Endothelial cell of umbilical vein (primary cell): Measurements from ENCODE around the gene TPO. TPM values are rescaled to one million over a fixed set of nuclear protein-coding genes. Genes with fewer than 3 reads are reported as not detected.
"Not testable (repeated sequence)": the region's sequence is repeated elsewhere in the genome, so short reads cannot be mapped to it uniquely, and the experiment has no call there.

Experiments
- BruUV-seq: library from RNA; stranded (reverse); fragments of 400-500 nt; replicated peaks from 2 replicates; lab custom pipeline; 2021; lab: Mats Ljungman, UMichigan
- CTCF ChIA-PET: fragments of 300-600, 350-600 bp; sonication (Branson Sonifier 250); formaldehyde crosslinking; loops from one replicate; lab custom pipeline; 2021; ENCODE audit warnings: antibody characterized with exemption, inconsistent platforms; lab: Charles Lee
- POLR2A ChIA-PET: fragments of 300-600, 350-600 bp; sonication (Branson Sonifier 250); formaldehyde crosslinking; loops from one replicate; lab custom pipeline; 2021; ENCODE audit warnings: antibody characterized with exemption, inconsistent platforms; lab: Charles Lee
- DNase-seq: peaks from one replicate; pipeline ENCODE4 v3.0.0-alpha.2; 2011; ENCODE audit warnings: low read depth, low spot score
- FAIRE-seq: peaks from 2 replicates; lab custom pipeline; 2011; peaks lifted over from hg19 to GRCh38; lab: Jason Lieb, UNC
- H2AFZ ChIP-seq: 2 replicates; pipeline ENCODE4 v1.6.0; 2012; ENCODE audit warnings: low read depth, low read length, control low read depth, inconsistent platforms
- H3K27ac ChIP-seq: 2 replicates; pipeline ENCODE4 v1.5.1; 2011; ENCODE audit warnings: low read depth, mild to moderate bottlenecking, control low read depth, low read length, moderate library complexity; ENCODE audit not compliant: insufficient read depth
- H3K27me3 ChIP-seq, 2 experiments: 2 replicates each; pipeline versions ENCODE4 v1.6.0 to v1.6.1; 2011; ENCODE audit warnings: low read length in 2 of 2, mixed read lengths in 1 of 2; ENCODE audit not compliant: control insufficient read depth in 2 of 2, insufficient read depth in 2 of 2
- H3K36me3 ChIP-seq, 2 experiments: 2 replicates in 1 of 2; 3 replicates in 1 of 2; pipeline ENCODE4 v1.5.1; 2011; ENCODE audit warnings: low read length in 2 of 2, mild to moderate bottlenecking in 1 of 2, moderate library complexity in 1 of 2; ENCODE audit not compliant: control insufficient read depth in 2 of 2, insufficient read depth in 2 of 2; ENCODE audit errors: extremely low read depth in 1 of 2
- H3K4me1 ChIP-seq: 3 replicates; pipeline ENCODE4 v1.5.1; 2011; ENCODE audit warnings: mild to moderate bottlenecking, low read length; ENCODE audit not compliant: control insufficient read depth, insufficient read depth; ENCODE audit errors: extremely low read depth
- H3K4me2 ChIP-seq: 2 replicates; pipeline ENCODE4 v1.6.1; 2011; ENCODE audit warnings: low read length, control low read depth, mixed read lengths; ENCODE audit not compliant: insufficient read depth
- H3K4me3 ChIP-seq, 3 experiments: fragments of 200-600 bp in 1 of 3; sonication (generic), shearing (Covaris generic) in 1 of 3; replicated peaks in 1 of 3; 2 replicates each; pipeline ENCODE4 v1.5.1; 2011 to 2016; ENCODE audit warnings: control low read depth in 3 of 3, low read length in 3 of 3, mild to moderate bottlenecking in 2 of 3, inconsistent platforms in 1 of 3, low read depth in 1 of 3, moderate library complexity in 1 of 3; ENCODE audit not compliant: insufficient read depth in 1 of 3
- H3K79me2 ChIP-seq: 2 replicates; pipeline ENCODE4 v1.6.0; 2012; ENCODE audit warnings: low read length, inconsistent platforms; ENCODE audit not compliant: control insufficient read depth, insufficient read depth
- H3K9ac ChIP-seq: replicated peaks from 2 replicates; pipeline ENCODE3; 2011; ENCODE audit warnings: low read length, control low read depth; ENCODE audit not compliant: insufficient read depth; ENCODE audit errors: extremely low read depth
- H3K9me1 ChIP-seq: replicated peaks from 3 replicates; pipeline ENCODE4 v1.6.0; 2011; ENCODE audit warnings: mild to moderate bottlenecking, low read length; ENCODE audit not compliant: control insufficient read depth, insufficient read depth; ENCODE audit errors: extremely low read depth
- H3K9me3 ChIP-seq: replicated peaks from 2 replicates; pipeline ENCODE4 v1.5.1; 2012; ENCODE audit warnings: low read length, inconsistent platforms; ENCODE audit not compliant: control insufficient read depth, insufficient read depth
- H4K20me1 ChIP-seq: replicated peaks from 2 replicates; pipeline ENCODE3; 2011; ENCODE audit warnings: mild to moderate bottlenecking, low read length; ENCODE audit not compliant: control insufficient read depth, insufficient read depth; ENCODE audit errors: extremely low read depth
- EZH2 ChIP-seq: IDR thresholded peaks from 2 replicates; pipeline ENCODE4 v1.6.1; 2012; ENCODE audit warnings: borderline replicate concordance, low read depth, mild to moderate bottlenecking, moderate library complexity, low read length, inconsistent platforms; ENCODE audit not compliant: severe bottlenecking
- FOS ChIP-seq: IDR thresholded peaks from 2 replicates; pipeline ENCODE4 v1.6.1; 2011; ENCODE audit warnings: mild to moderate bottlenecking, low read length, moderate library complexity, borderline replicate concordance; ENCODE audit not compliant: insufficient read depth
- GATA2 ChIP-seq: IDR thresholded peaks from 2 replicates; pipeline ENCODE4 v1.7.0; 2011; ENCODE audit warnings: low read depth, mild to moderate bottlenecking, moderate library complexity, mixed read lengths, low read length; ENCODE audit not compliant: insufficient read length, insufficient read depth
- JUN ChIP-seq: IDR thresholded peaks from 2 replicates; pipeline ENCODE4 v1.6.1; 2011; ENCODE audit warnings: borderline replicate concordance, low read depth; ENCODE audit not compliant: insufficient read length, insufficient read depth
- MYC ChIP-seq: IDR thresholded peaks from one replicate; pipeline ENCODE4 v1.6.1; 2011; ENCODE audit warnings: mild to moderate bottlenecking, low read depth, low read length
- POLR2A ChIP-seq: IDR thresholded peaks from 2 replicates; pipeline ENCODE4 v1.6.1; 2012; ENCODE audit warnings: low read depth, mild to moderate bottlenecking, control low read depth, low read length
- POLR2AphosphoS5 ChIP-seq: IDR thresholded peaks from 2 replicates; pipeline ENCODE4 v1.6.1; 2012; ENCODE audit warnings: low read depth, mild to moderate bottlenecking, control low read depth, low read length, moderate library complexity; ENCODE audit not compliant: insufficient read depth
- dilution Hi-C: fragments of 300-500 bp; cut with MboI; formaldehyde crosslinking; loops from one replicate; pipeline ENCODE4 v1.15.0; 2019; ENCODE audit warnings: low sequenced_read_pairs; ENCODE audit not compliant: extremely low pct_ligation_motif_present
- intact Hi-C: fragments of 100-400 bp; cut with micrococcal nuclease; formaldehyde crosslinking; loops from one replicate; pipeline ENCODE4 v1.10.0; 2022
- polyA plus RNA-seq, 4 experiments: library from polyadenylated mRNA; depleted of rRNA in 3 of 4; stranded (reverse) in 3 of 4; unstranded in 1 of 4; fragments of >200 nt; gene quantifications; 2 replicates each; pipeline versions ENCODE4 v1.2.1 to v1.2.3, GENCODE V29; 2011 to 2012; ENCODE audit warnings: missing spikeins in 1 of 4
- total RNA-seq: library from RNA; stranded (reverse); gene quantifications from 2 replicates; pipeline ENCODE4 v1.2.3, GENCODE V29; 2021
- TF ChIP-seq, protein P1 (sequence below): IDR thresholded peaks from 2 replicates; pipeline ENCODE4 v1.6.1; 2011; ENCODE audit not compliant: insufficient read depth, insufficient read length
- TF ChIP-seq, protein P2 (sequence below), 2 donors: IDR thresholded peaks; 1 replicate in 1 of 2; 2 replicates in 1 of 2; pipeline ENCODE4 v1.5.1; 2011; ENCODE audit warnings: low read length in 2 of 2, mild to moderate bottlenecking in 2 of 2, moderate library complexity in 2 of 2, control low read depth in 1 of 2, inconsistent platforms in 1 of 2, low read depth in 1 of 2; ENCODE audit not compliant: insufficient read depth in 1 of 2; ENCODE audit errors: extremely low read depth in 1 of 2

TPO gene
- total and polyA plus RNA-seq, 2 donors (not counting 3 experiments of a cell fraction or from before 2014, with no cell fraction given): not detected

DNA sequence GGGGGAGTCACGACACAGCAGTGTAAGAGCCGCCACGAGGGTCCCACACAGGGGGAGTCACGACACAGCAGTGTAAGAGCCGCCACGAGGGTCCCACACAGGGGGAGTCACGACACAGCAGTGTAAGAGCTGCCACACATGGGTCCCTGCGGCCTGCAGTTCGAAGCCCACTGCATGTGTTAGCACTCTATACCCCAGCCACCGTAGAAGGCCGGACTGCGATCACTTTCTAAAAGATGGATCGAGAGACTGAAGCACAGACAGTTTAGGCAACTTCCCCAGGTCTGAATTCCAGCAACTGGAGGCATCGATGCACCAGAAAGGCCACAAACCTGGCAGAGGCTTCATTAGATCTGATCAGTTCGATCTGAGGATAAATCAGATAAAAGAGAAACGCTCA is 77.1 kb downstream of the TPO start:
- POLR2A ChIA-PET, H3K9me1 ChIP-seq, H3K27me3 ChIP-seq, H3K4me1 ChIP-seq, H2AFZ ChIP-seq, H3K4me2 ChIP-seq, H3K27ac ChIP-seq, H3K9ac ChIP-seq, DNase-seq, BruUV-seq, H3K4me3 ChIP-seq, H3K9me3 ChIP-seq, H3K79me2 ChIP-seq, intact Hi-C loops, CTCF ChIA-PET, FAIRE-seq, H4K20me1 ChIP-seq, H3K36me3 ChIP-seq, dilution Hi-C loops: not testable (repeated sequence)

- DNase-seq (no peak), FAIRE-seq (no peak)
- Histone ChIP-seq H3K79me2 (no peaks in the 10 kb centered on the region), H3K4me3 (no peak overlapping the region), H3K9me1 (no peaks in the 10 kb centered on the region), H3K27ac (no peak overlapping the region), H2AFZ (no peak overlapping the region), H3K4me1 (no peaks in the 10 kb centered on the region), H3K9ac (no peak overlapping the region), H4K20me1 (no peaks in the 10 kb centered on the region), H3K27me3 (no peaks in the 10 kb centered on the region), H3K36me3 (no peaks in the 10 kb centered on the region), H3K9me3 (no peaks in the 10 kb centered on the region), H3K4me2 (no peak overlapping the region)
- POLR2A ChIA-PET: no interaction called here
- intact Hi-C loops: no loop called here
- no TSS peak for BruUV-seq
- TF ChIP-seq, protein P1, sequence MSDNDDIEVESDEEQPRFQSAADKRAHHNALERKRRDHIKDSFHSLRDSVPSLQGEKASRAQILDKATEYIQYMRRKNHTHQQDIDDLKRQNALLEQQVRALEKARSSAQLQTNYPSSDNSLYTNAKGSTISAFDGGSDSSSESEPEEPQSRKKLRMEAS: no peak
- TF ChIP-seq GATA2 (no peak), POLR2AphosphoS5 (no peak), MYC (no peak), EZH2 (no peak), FOS (no peak), JUN (no peak), POLR2A (no peak)
- TF ChIP-seq, protein P2, sequence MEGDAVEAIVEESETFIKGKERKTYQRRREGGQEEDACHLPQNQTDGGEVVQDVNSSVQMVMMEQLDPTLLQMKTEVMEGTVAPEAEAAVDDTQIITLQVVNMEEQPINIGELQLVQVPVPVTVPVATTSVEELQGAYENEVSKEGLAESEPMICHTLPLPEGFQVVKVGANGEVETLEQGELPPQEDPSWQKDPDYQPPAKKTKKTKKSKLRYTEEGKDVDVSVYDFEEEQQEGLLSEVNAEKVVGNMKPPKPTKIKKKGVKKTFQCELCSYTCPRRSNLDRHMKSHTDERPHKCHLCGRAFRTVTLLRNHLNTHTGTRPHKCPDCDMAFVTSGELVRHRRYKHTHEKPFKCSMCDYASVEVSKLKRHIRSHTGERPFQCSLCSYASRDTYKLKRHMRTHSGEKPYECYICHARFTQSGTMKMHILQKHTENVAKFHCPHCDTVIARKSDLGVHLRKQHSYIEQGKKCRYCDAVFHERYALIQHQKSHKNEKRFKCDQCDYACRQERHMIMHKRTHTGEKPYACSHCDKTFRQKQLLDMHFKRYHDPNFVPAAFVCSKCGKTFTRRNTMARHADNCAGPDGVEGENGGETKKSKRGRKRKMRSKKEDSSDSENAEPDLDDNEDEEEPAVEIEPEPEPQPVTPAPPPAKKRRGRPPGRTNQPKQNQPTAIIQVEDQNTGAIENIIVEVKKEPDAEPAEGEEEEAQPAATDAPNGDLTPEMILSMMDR (IDR thresholded peaks at IDR 0.05; ENCODE audit: extremely low read depth in 1 of 2, insufficient read depth in 1 of 2, low read depth in 1 of 2, low read length in 2 of 2): no peak
- dilution Hi-C loops: no loop called here
- CTCF ChIA-PET: no interaction called here
These were observed 78.5 kb downstream of the TPO start for GRCh38 chr2:1491751-1492150.

DNA sequence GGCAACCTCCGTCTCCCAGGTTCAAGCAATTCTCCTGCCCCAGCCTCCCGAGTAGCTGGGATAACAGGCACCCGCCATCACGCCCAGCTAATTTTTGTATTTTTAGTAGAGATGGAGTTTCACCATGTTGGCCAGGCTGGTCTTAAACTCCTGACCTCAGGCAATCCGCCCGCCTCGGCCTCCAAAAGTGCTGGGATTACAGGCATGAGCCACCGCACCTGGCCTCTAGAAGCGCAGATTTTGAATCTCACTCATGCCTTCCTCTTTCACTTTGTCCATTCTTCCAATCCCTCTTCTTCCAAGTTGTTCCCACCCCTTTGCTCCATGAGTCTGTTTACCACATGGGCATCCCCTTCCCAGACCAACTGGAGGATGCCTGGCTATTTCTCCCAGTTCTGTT is 79.0 kb downstream of the TPO start:
- H3K9me3 ChIP-seq, DNase-seq, H3K4me3 ChIP-seq, H3K79me2 ChIP-seq, POLR2A ChIA-PET, H3K4me1 ChIP-seq, H3K9ac ChIP-seq, H4K20me1 ChIP-seq, H3K9me1 ChIP-seq, H3K36me3 ChIP-seq, BruUV-seq, H3K4me2 ChIP-seq, dilution Hi-C loops, FAIRE-seq, H3K27me3 ChIP-seq, H2AFZ ChIP-seq, CTCF ChIA-PET, intact Hi-C loops, H3K27ac ChIP-seq: not testable (repeated sequence)
